NK-92 (cell line): Measurements from ENCODE around the gene PRKCE.

Source experiments
- DNase-seq: peaks from one replicate; lab custom pipeline; 2025; ENCODE audit not compliant: unreplicated experiment; lab: John Stamatoyannopoulos, UW

PRKCE gene

DNA sequence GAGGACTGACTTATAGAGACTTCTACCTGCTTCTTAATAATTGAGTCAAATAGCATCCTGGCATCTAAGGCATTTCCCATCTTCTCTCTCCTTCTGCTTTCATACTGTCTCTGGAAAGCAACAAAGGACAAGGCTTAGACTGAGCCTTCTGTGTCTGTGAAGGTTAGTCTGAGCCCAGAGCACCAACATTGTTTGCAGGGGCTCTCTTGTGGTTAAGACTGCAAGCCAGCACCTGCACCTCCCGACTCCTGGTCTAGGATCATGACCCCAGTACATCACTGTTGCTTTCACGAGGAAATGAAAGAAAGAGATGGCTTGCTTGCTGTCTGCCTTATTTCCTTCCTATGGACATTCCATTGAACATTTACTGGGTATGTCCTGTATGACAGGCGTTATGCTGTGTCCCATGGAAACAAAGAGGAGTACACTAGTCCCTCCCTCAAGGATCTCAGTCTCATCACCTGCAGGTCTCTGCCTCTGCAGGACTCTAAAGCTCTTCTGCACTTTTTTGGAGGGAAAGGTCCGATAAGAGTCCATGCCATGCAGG, 330.0 kb downstream of the PRKCE start:
- no peak for DNase-seq

DNA sequence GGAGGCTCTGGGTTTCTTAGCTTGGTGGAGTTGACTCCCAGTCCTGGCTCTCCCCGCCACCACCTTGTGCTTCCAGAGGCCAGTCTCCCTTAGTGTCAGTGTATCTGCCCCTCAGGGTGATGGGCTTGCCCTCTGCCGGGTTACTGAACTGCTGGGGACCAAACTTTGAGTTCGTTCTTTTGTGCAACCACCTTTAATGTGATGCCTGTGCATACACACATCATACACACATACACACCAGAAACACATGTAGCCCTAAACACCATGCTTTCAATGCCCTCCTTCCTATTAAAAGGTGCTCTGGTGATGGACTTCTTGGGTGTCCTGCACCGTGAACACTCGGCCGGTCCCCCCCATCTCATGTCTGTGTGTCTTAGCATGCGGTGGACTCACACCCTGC, 330.6 kb downstream of the PRKCE start:
- DNase-seq = no peak

- DNase-seq = no peak
Measured at GRCh38 chr2:45983213-45983612, 331.7 kb downstream of the PRKCE start.

DNA sequence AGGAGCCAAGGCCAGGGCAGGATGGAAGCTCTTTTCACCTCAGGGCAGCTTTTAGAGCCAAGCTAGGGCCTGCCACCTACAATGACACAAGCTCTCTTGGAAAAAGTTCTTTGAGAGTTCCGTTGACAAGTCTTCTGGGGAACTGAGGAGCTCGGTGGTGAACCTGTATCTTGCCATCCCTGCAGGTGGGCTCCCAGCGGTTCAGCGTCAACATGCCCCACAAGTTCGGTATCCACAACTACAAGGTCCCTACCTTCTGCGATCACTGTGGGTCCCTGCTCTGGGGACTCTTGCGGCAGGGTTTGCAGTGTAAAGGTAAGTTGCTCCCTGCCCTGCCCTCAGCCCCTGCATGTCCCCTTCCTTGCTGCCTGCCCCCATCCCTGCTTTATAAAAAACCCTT, 332.9 kb downstream of the PRKCE start:
- DNase-seq = no peak

DNA sequence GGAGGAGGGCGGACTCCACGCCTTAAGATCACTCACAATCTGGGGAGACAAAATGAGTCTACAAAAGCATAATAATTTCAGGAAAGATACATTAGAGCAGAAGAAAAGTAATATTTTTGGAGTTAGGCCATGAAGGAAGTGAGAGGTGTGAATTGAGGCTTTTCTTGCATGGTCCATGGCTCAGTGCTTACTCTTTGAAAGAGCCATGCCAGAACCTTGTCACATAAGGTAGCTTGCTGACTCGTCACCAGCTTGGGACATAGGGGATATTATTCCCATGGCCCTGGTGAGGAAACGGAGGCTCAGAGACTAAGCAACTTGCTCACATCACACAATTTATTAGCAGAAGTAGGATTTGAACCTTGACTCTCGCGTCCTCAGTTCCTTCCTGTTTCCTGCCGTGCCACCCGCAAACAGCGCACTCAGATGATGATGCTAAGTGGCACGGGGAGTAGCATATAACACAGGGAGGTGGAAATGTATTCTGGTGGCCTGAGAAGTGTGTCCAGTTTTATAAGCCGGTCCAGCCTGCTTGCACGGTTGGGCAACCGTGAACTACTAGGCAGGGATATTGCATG, 333.5 kb downstream of the PRKCE start:
- no peak for DNase-seq

DNA sequence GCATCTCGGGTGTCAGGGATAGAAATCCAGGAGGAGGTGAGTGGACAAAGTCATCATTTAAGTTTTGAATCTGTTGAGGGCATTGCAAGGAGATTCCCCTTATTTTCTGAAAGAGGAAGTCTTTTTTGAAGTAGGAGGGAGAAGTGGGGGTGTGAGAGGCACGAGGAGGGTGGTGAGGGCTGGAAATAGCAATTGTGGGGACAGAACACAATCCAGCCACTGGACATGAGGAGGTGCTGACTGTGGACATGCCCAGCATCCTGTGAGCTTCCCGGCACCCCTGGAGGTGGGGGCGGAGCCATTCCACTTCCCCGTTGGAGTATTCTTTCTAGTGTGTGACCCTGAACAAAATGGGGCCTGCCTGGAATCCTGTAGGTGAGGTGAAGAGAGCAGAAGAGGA, 335.0 kb downstream of the PRKCE start:
- no peak for DNase-seq

- DNase-seq = no peak
Measured at GRCh38 chr2:45987856-45988255, 336.4 kb downstream of the PRKCE start.

DNA sequence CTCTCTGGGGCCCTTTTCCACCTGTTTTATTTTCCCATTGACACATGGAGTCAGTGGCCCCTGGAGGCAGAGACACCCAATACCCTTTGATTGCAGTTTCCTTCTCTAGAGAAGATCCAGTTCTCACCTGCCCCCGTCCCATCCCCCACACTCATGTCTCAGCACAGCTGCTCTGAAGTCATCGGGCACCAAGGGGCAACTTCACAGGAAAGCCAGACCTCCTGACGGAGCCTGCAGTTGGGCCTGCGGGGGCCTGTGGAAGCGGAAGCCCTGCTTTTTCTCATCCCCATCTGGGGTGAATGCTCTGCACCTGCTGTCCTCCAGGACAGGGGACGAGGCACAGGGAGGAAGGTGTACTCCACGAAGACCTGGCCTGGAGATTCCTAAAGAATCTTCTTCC, 337.4 kb downstream of the PRKCE start:
- no peak for DNase-seq

DNA sequence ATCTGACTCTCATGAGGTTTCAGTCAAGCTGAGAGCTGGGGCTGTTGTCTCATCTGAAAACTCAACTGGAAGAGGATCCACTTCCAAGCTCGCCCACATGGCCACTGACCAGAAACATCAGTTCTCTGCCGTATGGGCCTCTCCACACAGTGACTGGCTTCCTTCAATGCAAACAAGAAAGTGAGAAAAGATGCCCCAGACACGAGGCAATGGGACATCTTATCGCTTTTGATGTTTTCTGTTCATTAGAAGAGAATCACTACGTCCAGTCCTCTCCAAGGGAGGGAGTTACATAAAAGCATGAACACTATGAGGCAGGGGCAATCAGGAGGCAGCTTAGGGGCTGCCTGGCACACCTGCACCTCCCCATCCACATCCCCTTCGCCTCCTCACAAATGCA, 338.7 kb downstream of the PRKCE start:
- DNase-seq = no peak

- DNase-seq = no peak
Measured at GRCh38 chr2:45992021-45992740, 340.7 kb downstream of the PRKCE start.

DNA sequence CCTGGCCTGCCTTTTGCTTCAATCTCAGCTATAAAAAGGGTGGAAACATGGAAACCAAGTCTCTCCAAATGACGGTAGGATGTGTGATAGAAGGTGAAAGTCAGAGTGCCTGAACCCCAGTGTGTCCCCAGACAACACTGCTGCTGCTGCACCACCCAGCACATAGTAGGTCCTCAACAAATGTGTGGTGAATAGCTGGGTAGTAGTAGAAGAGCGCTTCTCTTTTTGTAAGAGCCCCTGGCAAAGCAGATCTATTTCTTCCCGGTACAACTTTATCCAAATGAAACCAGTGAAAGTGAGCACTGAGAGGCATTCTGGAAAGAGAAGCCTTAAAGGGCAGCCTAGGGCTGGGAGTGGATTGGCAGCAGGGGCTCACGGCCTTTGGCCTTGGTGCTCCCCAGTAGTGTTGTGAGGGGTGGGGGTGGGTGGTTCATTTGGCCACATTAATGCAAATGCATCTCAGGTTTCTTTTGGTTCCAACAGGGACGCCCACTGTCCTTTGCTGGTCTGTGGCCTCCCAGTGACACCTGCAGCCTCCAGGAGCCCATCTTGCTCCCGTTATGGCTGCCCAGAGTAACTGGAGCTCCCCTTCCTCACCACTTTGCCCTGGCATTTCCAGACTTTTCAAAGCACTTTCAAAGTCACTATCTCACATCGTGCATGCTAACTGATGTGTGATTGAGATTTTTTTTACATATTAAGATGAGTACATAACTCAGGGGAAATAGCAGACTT, 341.4 kb downstream of the PRKCE start:
- no peak for DNase-seq

DNA sequence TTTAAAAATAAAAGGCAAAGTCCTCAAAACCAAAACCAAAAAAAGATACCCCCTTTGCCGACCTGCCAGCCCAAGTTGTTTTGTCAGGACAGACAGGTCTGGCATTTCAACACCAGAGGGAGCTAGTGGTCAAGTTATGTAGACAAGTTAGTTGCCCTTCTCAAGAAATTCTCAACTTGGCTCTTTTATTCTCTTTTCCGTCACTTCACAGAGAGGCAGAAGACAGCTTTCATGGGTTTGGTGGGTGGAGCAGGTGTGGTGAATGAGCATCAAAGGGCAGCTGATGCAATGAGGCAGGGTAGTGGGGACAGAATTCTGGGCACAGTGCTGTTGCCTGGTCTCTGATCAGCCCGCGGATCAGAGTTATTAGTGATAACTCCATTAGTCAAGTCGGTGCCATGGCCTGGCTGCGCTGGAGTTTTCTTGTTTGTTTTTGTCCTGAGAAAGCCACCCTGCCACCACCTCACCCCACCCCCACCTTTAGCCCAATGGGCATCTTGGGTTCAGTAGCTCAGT, 342.1 kb downstream of the PRKCE start:
- DNase-seq = no peak

DNA sequence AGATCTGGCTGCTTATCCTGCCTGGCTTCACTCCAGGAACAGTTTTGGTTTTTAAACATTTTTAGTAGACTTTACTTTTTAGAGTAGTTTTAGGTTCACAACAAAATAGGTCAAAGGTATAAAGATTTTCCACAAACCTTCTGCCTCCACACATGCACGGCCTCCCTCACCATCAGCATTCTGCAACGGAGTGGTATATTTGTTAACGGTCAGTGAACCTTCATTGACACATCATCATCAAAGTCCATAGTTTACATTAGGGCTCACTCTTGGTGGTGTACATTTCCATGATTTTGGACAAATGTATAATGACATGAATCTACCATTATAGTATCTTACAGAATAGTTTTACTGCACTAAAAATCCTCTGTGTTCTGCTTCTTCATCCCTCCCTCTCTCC, 342.6 kb downstream of the PRKCE start:
- DNase-seq = no peak

GRCh38 chr2:46000660-46001059, 349.2 kb downstream of the PRKCE start:
- no peak for DNase-seq

DNA sequence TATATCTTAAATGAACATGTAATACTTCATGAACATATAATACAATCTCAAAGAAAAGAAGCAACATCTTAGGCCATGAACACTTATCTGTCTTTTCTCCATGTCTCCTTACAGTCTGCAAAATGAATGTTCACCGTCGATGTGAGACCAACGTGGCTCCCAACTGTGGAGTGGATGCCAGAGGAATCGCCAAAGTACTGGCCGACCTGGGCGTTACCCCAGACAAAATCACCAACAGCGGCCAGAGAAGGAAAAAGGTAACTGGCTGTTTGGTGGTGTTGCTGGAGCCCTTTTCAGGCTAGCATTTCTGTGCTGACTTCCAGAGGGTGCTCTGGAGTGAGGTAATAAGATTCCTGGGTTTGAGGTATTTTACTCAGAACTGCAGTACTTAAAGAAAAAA, 349.8 kb downstream of the PRKCE start:
- DNase-seq = no peak

DNA sequence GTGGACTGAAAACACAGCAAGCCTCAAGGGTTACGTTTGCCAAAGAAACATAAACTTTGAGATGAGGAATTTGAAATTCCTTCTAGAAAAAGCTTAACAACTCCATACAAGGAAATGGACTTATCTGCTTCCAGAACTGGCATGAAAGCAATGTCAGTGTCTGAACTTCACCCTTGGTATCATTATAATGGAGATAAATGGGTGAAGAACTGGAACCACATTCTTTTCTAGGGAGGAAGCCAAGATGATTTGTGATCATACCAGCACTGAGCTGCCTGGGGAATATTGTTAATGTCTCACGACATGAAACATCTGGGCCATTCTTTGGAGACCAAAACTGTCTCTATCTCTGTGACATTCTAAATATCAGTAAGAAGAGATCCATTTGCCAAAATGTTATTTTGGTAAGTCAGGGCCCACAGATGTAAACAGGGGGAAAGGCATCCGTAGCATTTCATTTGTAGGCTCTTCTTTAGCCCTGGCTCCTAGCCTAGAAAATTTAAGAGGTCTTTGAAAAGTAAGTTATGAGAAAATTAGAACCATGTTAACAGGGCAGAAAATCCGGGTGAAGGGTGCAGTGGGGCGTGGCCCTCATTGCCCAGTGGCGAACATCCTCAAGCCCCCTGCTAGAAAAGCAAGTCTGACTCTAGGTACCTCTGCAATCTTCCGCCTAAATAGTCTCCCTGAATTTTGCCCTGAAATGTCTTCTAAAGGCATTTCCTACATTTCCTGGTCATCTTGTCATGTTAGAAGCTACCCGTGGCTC, 350.4 kb downstream of the PRKCE start:
- no peak for DNase-seq

DNA sequence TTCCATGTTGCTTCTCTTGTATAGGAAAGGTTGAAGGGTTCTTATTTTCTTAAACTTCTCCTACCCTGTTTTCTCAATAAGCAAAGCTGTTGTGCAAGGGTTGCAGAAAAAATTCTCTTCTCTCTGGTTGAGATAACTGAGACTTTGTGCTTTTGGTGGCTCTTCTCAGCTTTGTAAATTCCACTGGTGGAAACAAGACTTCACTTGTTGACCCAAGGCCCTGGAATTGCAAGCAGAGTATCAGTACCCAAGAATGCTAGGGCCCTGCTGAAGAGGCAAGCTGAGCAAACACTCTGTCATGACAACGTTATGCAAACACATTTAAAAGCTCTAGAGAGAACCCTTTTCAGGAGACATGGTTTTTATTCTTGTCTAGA, 351.0 kb downstream of the PRKCE start:
- no peak for DNase-seq

DNA sequence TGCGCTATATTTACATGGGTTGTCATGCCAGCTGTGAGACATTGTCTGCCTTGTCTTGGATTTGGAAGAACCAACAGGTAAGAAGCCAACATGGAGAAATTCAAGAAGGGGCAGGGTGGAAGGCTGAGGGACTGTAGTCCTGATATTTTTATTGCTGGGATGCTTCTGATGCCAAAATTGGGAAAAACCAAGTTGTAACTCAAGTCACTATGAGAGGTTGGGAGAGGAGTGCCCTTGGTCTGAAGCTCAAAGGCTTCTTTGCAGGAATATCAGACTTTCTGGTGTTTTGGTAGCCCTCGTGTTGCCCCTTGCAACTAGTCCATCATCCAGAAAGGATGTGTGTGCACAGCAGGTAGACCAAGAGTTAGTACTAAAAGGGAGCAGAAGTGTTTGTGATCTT, 351.5 kb downstream of the PRKCE start:
- no peak for DNase-seq

- no peak for DNase-seq
Measured at GRCh38 chr2:46003903-46004473, 352.5 kb downstream of the PRKCE start.

GRCh38 chr2:46006473-46007025, 355.1 kb downstream of the PRKCE start:
- DNase-seq = no peak

DNA sequence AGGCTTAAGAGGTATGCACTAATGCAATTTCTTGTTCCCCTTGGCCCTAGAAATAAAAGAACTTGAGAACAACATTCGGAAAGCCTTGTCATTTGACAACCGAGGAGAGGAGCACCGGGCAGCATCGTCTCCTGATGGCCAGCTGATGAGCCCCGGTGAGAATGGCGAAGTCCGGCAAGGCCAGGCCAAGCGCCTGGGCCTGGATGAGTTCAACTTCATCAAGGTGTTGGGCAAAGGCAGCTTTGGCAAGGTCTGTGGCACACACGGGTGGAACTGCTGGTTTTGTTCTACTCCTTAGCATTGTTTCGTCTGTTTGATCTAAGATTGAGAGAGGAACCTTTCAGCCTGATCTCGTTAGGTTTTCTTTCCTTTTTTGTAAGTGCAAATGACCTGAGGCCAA, 355.9 kb downstream of the PRKCE start:
- DNase-seq = no peak
